ENCODE results near the gene ZNF414. TPM values are rescaled to one million over a fixed set of nuclear protein-coding genes. Genes with fewer than 3 reads are reported as not detected.

Gene ZNF414
- total and polyA plus RNA-seq, 2 experiments from 2014 or later: 27.4 to 45.0 TPM

- no peak for TF ChIP-seq ZNF114 (CRISPR knock-in tag; IDR thresholded peaks at IDR 0.05)
Measured at GRCh38 chr19:8500158-8500557, 13.8 kb downstream of the ZNF414 start (continued).

DNA sequence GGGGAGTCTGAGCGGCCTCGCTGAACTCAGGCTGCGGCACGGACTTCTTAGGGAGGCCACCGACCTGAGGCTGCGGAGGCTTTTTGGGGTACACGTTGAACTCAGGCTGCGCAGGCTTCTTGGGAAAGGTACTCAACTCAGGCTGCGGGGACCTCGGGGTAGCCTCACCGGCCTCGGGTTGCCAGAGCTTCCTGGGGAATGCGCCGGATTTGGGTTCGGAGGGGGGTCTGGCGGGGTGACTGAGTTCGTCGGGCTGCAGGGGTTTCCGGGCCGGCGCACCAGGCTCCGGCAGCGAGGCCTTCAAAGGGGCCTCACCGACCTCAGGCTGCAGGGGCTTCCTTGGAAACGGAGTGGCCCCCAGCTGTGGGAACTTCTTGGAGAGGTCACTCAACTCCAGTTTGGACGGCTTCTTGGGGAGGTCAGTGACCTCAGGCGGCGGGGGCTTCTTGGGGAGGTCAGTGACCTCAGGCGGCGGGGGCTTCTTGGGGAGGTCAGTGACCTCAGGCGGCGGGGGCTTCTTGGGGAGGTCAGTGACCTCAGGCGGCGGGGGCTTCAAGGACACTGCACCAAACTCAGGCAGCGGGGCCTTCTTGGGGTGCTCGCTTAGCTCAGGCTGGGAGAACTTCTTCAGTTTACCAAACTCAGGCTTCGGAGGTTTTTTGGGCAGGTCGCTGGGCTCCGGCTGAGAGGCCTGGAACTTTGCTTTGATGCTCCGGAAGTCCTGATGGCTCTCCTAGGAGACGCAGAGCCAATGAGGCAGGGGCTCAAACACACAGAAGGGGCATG, 14.7 kb downstream of the ZNF414 start:
- Histone ChIP-seq H3K27ac (ENCODE audit: low read depth) (no peak overlapping the region), H4K20me1 (replicated peaks; ENCODE audit: insufficient read depth) (no peaks in the 10 kb centered on the region), H3K9me2 (ENCODE audit: insufficient read depth) (no peaks in the 10 kb centered on the region), H3K4me3 (no peak overlapping the region), H3K27me3 (ENCODE audit: insufficient read depth) (no peaks in the 10 kb centered on the region), H3F3A (replicated peaks; ENCODE audit: low read depth) (no peaks in the 10 kb centered on the region), H3K79me2 (replicated peaks; ENCODE audit: insufficient read depth) (no peaks in the 10 kb centered on the region), H2AFZ (peak overlapping the region; percentile 66; the same call in 1 of the 2 replicates), H3K4me2 (no peak overlapping the region), H3K36me3 (ENCODE audit: insufficient read depth) (no peaks in the 10 kb centered on the region), H3K4me1 (ENCODE audit: insufficient read depth) (peaks cover 4% of the 10 kb centered on the region)
- Mint-ChIP-seq H3K27me3 (ENCODE audit: insufficient read depth, low read depth, poor library complexity) (peaks cover 19% of the 10 kb centered on the region), H3K9me3 (no peaks in the 10 kb centered on the region), H3K4me1 (peaks cover 14% of the 10 kb centered on the region), H3K36me3 (ENCODE audit: low read depth) (no peaks in the 10 kb centered on the region), H3K4me3 (no peak overlapping the region), H3K27ac (no peak overlapping the region)
- ATAC-seq (no peak), DNase-seq (ENCODE audit: low spot score) (peak; percentile 28)
- TF ChIP-seq EZH2 (IDR thresholded peaks at IDR 0.05; ENCODE audit: low read depth, unreplicated experiment): no peak
- TF ChIP-seq EZH2phosphoT487 (IDR thresholded peaks at IDR 0.05; ENCODE audit: unreplicated experiment): no peak
- TF ChIP-seq ZNF114 (CRISPR knock-in tag; IDR thresholded peaks at IDR 0.05): no peak

- Histone ChIP-seq H4K20me1 (replicated peaks; ENCODE audit: insufficient read depth) (no peaks in the 10 kb centered on the region), H3K27ac (ENCODE audit: low read depth) (no peak overlapping the region), H3K79me2 (replicated peaks; ENCODE audit: insufficient read depth) (no peaks in the 10 kb centered on the region), H3K4me3 (no peak overlapping the region), H3K4me2 (no peak overlapping the region), H3K27me3 (ENCODE audit: insufficient read depth) (no peaks in the 10 kb centered on the region), H3F3A (replicated peaks; ENCODE audit: low read depth) (no peaks in the 10 kb centered on the region), H2AFZ (peak overlapping the region; percentile 66), H3K36me3 (ENCODE audit: insufficient read depth) (no peaks in the 10 kb centered on the region), H3K9me2 (ENCODE audit: insufficient read depth) (no peaks in the 10 kb centered on the region), H3K4me1 (ENCODE audit: insufficient read depth) (peaks cover 4% of the 10 kb centered on the region)
- Mint-ChIP-seq H3K27ac (no peak overlapping the region), H3K4me1 (peaks cover 14% of the 10 kb centered on the region), H3K27me3 (ENCODE audit: insufficient read depth, low read depth, poor library complexity) (peaks cover 12% of the 10 kb centered on the region), H3K9me3 (no peaks in the 10 kb centered on the region), H3K36me3 (ENCODE audit: low read depth) (no peaks in the 10 kb centered on the region), H3K4me3 (no peak overlapping the region)
- no peak; the same call in 2 of the 3 replicates for ATAC-seq
- no peak for DNase-seq (ENCODE audit: low spot score)
- TF ChIP-seq ZNF114 (CRISPR knock-in tag; IDR thresholded peaks at IDR 0.05) (no peak), JUNB (IDR thresholded peaks at IDR 0.05; ENCODE audit: unreplicated experiment) (no peak), CREB1 (CRISPR knock-in tag; IDR thresholded peaks at IDR 0.05; ENCODE audit: low read depth) (no peak), NANOG (IDR thresholded peaks at IDR 0.05; ENCODE audit: borderline replicate concordance) (no peak), STAT1 (IDR thresholded peaks at IDR 0.05; ENCODE audit: unreplicated experiment) (no peak), ZNF331 (CRISPR knock-in tag; IDR thresholded peaks at IDR 0.05; ENCODE audit: low read depth) (no peak), POLR2AphosphoS5 (IDR thresholded peaks at IDR 0.05; ENCODE audit: low read depth) (no peak)
- TF ChIP-seq, protein P1, sequence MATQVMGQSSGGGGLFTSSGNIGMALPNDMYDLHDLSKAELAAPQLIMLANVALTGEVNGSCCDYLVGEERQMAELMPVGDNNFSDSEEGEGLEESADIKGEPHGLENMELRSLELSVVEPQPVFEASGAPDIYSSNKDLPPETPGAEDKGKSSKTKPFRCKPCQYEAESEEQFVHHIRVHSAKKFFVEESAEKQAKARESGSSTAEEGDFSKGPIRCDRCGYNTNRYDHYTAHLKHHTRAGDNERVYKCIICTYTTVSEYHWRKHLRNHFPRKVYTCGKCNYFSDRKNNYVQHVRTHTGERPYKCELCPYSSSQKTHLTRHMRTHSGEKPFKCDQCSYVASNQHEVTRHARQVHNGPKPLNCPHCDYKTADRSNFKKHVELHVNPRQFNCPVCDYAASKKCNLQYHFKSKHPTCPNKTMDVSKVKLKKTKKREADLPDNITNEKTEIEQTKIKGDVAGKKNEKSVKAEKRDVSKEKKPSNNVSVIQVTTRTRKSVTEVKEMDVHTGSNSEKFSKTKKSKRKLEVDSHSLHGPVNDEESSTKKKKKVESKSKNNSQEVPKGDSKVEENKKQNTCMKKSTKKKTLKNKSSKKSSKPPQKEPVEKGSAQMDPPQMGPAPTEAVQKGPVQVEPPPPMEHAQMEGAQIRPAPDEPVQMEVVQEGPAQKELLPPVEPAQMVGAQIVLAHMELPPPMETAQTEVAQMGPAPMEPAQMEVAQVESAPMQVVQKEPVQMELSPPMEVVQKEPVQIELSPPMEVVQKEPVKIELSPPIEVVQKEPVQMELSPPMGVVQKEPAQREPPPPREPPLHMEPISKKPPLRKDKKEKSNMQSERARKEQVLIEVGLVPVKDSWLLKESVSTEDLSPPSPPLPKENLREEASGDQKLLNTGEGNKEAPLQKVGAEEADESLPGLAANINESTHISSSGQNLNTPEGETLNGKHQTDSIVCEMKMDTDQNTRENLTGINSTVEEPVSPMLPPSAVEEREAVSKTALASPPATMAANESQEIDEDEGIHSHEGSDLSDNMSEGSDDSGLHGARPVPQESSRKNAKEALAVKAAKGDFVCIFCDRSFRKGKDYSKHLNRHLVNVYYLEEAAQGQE (IDR thresholded peaks at IDR 0.05; ENCODE audit: unreplicated experiment): no peak
Measured at GRCh38 chr19:8498295-8498694, 15.7 kb downstream of the ZNF414 start.
